ENCODE measurements around the gene LIAS. TPM values are rescaled to one million over a fixed set of nuclear protein-coding genes. Genes with fewer than 3 reads are reported as not detected.

LIAS gene
- total RNA-seq, 1 donor = 6.9 TPM

DNA sequence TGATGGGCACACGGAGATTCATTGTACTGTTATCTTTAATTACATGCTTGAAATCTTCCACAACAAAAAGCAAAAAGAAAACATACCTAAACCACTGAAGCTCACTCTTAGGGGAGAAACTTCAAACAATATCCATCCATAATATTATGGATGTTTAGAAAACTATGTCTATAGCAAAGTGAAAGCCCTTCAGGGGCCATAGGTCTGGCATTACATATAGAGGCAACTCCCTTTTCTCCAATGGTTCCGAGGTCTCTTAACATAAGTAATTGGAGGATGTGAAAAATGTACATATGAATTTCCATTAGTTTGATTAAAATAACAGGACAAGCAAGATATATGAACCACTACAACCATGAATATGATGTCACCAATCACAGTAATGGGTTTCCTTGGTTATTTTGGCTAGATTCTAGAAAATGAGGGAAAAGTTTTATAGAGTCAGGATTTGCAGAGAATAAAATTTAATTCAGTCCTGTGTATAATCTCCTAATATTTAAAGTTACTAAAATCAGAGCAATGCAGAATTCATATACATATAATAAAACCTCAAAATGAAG lies 57.6 kb downstream of the LIAS start:
- no peak for DNase-seq (ENCODE audit: low read depth)

GRCh38 chr4:39518484-39518883 lies 59.6 kb downstream of the LIAS start:
- TF ChIP-seq, protein P1, sequence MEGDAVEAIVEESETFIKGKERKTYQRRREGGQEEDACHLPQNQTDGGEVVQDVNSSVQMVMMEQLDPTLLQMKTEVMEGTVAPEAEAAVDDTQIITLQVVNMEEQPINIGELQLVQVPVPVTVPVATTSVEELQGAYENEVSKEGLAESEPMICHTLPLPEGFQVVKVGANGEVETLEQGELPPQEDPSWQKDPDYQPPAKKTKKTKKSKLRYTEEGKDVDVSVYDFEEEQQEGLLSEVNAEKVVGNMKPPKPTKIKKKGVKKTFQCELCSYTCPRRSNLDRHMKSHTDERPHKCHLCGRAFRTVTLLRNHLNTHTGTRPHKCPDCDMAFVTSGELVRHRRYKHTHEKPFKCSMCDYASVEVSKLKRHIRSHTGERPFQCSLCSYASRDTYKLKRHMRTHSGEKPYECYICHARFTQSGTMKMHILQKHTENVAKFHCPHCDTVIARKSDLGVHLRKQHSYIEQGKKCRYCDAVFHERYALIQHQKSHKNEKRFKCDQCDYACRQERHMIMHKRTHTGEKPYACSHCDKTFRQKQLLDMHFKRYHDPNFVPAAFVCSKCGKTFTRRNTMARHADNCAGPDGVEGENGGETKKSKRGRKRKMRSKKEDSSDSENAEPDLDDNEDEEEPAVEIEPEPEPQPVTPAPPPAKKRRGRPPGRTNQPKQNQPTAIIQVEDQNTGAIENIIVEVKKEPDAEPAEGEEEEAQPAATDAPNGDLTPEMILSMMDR (IDR thresholded peaks at IDR 0.05; ENCODE audit: insufficient read depth, low read depth, low read length) = no peak

More for the DNA sequence above, 57.6 kb downstream of the LIAS start:
- TF ChIP-seq, protein P1 (IDR thresholded peaks at IDR 0.05; ENCODE audit: insufficient read depth, low read depth, low read length) = no peak
- no peak overlapping the region for H3K4me3 ChIP-seq (ENCODE audit: low read depth, low read length)

DNA sequence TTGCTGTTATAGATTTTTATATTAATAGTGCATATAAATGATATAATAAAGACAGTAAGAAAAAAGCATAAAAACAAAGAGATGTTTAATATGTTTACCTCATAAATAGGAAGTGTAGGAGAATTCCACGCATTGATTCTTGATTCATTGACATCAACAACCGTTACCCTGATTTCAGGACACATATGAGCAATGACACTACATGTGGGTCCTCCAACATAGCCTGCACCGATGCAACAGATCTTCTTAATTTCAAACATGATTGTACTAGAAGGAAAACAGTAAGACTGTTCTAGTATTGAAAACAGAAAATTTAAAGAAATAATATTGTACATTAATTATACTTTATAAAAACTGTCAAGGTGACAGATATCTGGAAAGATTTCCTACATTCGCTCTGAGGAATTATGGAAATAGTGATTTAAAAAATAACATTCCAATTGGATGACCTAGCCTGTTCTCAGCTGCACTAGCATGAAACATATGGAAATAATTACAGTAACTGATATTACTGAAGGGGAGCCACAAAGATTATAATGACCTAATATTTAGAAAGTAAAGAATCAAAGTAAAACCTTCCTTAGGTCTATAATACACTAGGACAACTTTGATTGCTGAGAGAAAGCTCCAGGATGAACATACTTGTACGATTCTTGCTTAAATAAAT lies 62.5 kb downstream of the LIAS start:
- TF ChIP-seq, protein P1 (IDR thresholded peaks at IDR 0.05; ENCODE audit: insufficient read depth, low read depth, low read length) = no peak
- DNase-seq (ENCODE audit: low read depth) = peak; percentile 63
- no peak overlapping the region for H3K4me3 ChIP-seq (ENCODE audit: low read depth, low read length)

More at GRCh38 chr4:39518484-39518883, 59.6 kb downstream of the LIAS start:
- no peak overlapping the region for H3K4me3 ChIP-seq (ENCODE audit: low read depth, low read length)
- DNase-seq (ENCODE audit: low read depth) = no peak

- TF ChIP-seq, protein P1 (IDR thresholded peaks at IDR 0.05; ENCODE audit: insufficient read depth, low read depth, low read length) = no peak
- no peak for DNase-seq (ENCODE audit: low read depth)
- H3K4me3 ChIP-seq (ENCODE audit: low read depth, low read length) = no peak overlapping the region
Observed at GRCh38 chr4:39522068-39522467, 63.2 kb downstream of the LIAS start.

DNA sequence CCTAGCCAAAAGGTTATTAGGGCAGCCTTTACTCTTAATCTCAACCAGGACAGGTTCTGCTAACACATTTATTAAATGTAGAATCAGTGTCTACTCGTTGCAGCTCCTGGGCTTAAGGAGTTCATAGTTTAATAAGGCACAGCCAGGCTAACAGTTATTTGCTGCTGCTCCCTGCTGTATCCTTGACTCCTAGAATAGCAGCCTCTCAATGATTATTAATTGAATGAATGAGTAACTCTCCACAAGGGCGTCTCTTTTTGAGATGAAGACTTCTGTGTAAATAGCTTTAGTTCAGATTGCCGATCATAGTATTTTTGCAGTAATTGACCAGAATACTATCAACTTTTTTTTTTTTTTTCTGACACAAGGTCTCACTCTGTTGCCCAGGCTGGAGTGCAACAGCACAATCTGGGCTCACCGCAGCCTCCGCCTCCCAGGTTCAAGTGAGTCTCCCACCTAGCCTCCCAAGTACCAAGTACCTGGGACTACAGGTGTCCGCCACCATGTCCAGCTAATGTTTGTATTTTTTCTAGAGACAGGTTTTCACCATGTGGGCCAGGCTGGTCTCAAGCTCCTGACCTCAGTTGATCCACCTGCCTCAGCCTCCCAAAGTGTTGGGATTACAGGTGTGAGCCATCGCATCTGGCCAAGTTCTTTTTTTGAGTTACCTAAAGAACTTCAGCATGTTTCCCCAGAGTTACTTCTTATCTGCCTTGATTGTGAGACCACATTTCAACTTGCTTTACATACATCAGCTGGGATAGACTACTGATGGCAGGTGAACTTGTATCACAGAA lies 65.5 kb downstream of the LIAS start:
- TF ChIP-seq, protein P1 (IDR thresholded peaks at IDR 0.05; ENCODE audit: insufficient read depth, low read depth, low read length) = no peak
- no peak for DNase-seq (ENCODE audit: low read depth)
- peak overlapping the region; percentile 99 for H3K4me3 ChIP-seq (ENCODE audit: low read depth, low read length)

DNA sequence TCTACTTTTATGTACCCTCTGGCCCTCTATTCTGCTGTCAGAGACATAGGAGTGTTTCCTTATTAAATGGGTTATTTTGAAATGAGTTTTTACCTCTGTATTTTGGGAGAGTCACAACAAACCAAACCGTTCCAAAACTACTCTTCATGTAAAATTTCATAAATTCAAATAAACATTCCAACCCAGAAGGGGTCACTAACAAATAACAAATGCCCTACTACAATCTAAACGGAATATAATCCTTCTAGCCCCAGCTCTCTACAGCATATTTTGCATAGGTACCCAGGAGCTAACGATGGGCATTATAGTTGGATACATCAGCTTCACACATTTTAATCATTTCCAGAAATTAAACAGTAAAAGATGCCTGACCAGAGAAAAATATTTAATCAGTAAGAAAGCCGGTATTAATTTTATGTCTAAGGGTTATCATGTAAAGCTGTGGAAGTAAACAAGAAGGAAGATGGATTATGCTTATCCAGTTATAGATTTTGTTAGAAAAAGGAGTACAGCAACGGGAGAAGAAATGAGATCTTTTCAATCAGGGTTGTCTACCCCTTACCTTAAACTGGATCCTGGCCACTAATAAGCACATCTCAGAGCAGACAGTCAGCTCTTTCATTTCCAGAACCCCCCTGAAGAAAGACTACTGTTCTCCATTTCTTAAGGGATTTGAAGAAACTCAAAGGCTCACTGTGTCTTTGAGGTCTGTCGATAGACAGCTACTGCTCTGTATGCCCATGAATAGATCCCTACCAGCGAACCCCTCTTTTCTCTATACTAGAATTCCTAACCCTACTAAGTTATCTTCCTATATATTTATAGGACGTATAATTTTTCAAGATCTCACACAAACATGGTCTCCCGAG lies 67.2 kb downstream of the LIAS start:
- no peak for DNase-seq (ENCODE audit: low read depth)
- peak overlapping the region; percentile 99 for H3K4me3 ChIP-seq (ENCODE audit: low read depth, low read length)
- TF ChIP-seq, protein P1 (IDR thresholded peaks at IDR 0.05; ENCODE audit: insufficient read depth, low read depth, low read length) = no peak
